ELF-1 (cell line): Measurements from ENCODE around the gene BRI3.

ENCODE experiments used
- DNase-seq: peaks from one replicate; pipeline ENCODE4 v3.0.0-alpha.2; 2016; ENCODE audit warnings: low read depth, low spot score

Gene BRI3, protein sequence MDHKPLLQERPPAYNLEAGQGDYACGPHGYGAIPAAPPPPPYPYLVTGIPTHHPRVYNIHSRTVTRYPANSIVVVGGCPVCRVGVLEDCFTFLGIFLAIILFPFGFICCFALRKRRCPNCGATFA

DNA sequence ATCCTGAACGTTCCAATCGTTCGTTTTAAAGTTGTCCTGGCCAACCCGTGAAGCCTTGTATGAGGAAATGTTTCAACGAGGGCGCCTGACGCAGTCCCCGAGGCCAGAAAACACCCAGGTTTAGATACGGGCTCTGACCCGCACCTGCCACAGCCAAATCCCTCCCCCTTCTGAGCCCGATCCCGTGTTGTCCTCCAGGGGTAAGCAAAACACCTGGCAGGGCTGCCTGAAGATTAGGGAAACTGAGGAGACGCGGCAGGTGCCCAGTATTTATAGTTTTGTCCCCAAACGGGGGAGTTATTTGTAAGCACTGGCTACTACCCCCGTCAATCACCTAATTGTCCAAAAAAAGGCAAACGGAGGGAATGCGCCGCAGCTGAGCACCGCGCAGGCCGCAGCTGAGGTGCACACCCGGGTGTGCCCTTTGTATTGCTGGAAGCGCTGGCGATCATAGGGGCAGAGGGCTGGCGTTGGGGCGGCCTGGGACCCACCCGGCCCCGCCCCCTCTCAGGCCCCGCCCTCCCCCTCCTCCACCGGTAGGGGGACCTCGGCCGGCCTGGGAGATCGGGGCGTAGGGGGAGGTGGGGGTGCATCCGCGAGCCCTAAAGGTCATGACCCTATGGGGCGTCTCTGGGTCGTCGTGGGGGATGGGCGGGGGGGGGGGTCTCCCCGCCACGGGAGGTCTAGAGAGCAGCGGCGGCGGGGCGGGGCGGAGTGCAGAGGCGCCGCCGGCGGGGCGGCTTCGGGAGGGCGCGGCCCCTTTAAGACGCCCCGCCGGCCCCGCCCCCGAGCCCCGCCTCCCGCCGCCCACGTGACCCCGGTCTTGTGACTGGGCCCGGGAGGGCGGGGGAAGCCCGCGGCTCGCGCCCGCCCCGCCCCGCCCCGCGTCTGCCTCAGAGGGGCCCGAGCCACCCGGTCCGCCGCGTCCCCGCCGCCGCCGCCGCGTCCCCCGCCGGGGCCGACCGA is at the start of gene BRI3:
Gene BRI3 (plus strand): TSS at position 896 of the 966 bp plus-strand sequence. CDS start 110 bp downstream, outside the sequence.
- DNase-seq, result peak; percentile 81

DNA sequence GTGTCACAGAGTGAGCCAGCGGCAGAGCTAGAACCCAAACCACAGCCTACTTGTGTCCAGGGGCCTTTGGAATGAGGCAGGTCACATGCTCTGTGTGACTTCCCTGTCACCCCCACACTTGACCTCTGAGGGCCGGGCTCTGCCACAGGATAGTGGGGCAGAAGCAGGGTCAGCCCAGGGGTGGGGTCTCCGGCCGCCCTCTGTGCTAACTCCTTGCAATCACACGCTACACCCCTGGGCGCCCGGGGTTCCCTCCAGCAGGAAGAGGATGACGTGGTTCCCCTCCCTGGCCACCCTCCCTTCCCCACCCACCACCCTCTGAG is 49.3 kb upstream of the BRI3 start:
- DNase-seq, result no peak

DNA sequence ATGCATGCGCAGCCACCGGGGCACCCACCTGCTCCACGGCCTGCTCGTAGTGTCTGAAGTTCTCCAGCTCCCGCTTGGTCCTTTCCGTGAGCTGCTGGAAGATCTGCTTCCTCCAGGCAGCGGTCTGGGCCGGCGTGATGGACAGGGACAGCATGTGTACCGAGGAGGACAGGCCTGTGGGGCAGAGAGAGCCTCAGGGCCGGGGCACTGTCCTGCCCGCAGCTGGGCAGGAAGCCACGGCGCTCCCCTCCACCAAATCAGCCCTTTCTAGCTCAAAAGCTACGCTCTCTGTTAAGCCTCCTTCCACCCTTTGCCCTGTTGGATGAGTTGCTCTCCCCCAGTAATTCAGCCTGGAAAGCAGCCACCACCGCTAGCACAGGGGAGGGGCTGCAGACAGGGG is 48.7 kb upstream of the BRI3 start:
- DNase-seq, result no peak

DNA sequence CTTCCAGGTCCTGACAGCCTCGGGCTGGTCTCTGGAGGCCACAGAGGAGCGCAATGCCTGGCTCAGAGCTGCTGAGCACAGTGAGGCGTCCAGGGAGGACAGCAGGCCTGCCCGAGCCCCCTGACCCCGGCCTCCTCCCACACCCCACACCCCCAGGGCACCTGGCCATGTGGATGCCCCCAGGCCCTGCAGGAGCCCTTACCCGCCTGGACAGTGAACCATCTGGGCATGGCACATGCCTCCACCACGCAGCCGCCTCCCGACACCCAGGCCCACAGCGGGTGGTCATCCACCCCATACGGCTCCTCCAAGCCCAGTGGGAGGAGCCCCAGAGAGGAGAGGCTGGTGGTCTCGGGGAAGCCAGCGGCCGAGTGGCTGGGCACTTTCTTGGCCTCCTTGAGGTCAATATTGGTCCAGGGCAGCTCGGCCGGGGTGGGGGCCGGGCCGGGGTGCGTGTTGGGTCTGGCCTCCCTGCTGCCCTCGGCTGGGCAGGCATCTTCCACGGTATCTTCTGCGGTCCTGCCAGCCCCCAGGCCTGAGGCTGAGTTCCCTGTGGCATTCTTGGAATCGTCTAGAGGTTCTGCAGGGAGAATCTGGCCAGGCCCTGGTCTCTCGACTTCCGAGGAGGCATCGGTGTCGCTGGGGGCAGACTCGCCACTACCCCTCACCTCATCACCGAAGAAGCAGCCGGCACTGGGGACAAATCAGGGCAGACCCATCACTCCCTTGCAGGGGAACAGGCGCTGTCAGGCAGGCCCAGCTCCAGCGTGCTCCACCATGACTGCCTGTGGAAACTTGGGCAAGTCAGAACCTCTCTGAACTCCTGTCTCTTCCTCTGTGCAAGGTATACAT is 48.0 kb upstream of the BRI3 start:
- DNase-seq, result no peak

DNA sequence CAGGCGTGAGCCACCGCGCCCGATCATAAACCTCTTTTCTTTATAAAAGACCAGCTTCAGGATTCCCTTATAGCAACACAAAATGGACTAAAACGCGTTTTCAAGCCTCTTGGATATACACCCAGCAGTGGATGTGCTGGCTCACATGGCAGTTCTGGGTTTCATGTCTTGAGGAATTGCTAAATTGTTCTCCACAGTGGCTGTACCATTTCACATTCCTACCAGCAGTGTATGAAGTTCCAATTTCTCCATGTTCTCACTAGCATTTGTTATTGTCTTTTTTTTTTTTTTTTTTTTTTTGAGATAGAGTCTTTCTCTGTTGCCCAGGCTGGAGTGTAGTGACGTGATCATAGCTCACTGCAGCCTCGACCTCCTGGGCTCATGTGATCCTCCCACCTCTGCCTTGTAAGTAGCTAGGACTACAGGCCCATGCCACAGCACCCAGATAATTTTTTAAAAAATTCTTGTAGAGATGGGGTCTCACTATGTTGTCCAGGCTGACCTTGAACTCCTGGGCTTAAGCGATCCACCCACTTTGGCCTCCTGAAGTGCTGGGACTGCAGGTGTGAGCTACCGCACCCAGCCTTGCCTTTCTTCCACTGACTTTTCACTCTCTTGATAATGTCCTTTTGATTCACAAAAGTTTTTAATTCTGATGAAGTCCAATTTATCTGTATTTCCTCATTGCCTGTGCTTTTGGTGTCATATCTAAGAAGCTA is 46.9 kb upstream of the BRI3 start:
- DNase-seq, result no peak

DNA sequence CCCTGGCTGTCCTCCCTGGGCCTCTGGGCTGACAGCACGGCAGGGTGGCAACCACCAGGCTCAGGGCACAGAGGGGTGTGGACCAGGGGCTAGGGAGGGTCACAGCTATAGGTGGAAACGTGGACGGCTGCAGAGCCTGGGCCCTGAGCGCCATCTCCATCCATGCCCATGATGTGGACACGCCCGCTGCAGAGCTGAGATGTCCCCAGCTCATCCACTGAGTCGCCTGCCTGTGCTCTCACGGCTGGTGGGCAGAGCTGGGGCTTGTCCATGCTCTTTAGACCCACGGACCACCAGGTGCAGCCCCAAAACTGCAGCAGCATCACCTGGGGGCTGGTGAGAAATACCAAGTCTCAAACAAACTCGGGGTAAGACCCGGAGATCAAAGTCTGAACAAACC is 45.6 kb upstream of the BRI3 start:
- no peak for DNase-seq

DNA sequence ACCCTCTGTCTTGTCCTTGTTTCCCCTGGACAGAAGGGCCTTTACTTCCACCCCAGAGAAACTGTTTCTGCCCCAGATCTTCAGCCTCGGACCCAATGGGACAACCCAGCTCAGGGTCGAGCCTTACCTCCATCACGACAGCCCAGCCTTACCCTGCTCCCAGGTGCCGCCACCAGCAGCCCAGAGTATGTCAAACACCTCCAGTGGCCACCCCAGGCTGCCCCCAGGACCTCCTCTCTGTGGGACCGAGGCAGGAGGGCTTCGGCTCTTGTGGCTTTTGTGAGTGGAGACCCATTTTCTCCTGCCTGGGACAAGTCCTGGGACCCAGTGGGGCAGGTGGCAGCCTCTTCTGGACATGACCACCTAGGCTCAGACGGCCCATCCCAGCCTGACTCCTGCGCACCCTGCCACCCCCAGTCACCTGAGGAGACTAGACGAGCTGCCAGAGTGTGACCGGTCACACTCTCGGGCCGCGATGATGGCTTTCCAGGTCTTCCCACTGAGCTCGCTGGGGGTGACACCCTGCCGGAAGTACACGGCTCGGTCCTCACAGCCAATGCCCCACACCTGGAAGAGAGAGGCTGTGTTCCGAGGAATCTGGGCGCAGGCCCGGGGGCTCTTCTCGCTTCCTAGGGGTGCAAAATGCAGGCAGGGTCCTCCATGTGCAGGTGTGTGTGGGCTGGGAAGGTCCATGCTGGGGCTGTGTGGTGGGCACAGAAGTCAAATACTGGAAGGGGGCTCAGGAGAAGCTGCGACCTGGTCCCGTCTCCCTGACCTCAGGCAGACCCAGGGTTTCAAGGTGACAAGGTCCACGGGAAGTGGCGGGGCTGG is 44.9 kb upstream of the BRI3 start:
- DNase-seq, result no peak

DNA sequence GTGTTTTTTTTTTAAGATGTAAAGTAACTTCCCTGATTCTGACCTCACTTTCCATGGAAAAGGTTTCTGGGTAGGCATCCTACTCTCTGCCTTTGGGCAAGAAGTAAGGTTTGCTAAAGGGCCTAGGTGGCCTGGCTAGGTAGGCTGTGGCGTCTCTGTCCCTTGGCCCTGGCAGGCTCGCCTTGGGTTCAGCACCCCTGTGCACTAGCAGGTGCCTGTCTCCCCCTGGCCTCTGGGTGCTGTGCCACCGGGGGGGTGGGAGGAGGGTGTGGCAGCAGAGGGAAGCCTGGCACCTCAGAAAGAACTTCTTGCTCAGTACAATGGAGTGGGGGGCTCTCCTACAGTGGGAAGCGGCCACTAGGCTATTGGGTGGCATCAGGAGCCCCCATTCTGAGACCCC is 43.4 kb upstream of the BRI3 start:
- no peak for DNase-seq

DNA sequence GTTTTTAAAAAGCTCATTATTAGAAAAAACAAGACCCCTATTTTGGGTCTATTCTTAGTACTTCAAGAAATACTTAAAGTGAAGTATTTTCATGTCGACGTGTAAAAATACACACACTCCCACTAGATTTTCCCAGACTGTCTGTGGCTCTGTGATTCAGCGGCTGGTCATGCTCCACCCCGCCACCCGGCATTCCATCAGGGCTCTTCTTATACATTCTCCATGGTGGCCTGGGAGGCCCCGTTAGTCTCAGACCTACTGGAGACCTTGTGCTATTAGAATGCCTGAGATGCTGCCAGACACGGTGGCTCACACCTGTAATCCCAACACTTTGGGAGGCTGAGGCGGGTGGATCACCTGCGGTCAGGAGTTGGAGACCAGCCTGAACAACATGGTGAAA is 42.5 kb upstream of the BRI3 start:
- no peak for DNase-seq

DNA sequence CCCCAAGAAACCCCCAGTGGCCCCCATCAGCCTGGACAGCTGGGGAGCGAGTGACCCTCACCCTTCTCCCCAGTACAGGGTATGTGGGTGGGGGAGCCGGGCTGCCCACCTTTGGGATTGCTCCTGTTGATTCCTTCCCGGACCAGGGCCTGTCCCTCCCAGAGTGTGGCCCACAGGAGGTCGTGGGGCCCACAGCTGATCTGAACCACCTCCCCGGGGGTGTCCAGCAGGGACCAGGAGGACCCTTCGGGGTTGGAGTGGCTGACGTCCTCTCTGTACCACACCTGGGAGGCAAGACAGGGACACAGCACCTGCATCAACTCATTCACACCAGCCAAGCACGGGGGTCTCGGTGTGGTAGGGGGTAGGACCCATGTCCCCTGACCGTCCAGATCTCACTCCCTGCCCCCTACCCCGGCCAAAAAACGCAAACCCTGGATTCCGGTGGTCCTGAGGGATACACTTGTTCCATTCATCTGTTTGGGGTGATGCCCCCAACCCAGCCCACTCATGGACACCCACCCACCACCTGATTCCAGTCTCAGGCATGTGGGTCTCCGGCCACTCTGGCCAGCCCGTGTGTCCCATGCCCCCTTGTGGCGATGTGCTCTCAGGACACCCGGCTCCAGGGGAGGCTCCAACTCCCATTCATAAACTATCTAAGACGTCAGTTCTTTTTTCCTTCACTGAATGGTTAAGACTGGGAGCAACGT is 40.4 kb upstream of the BRI3 start:
- peak; percentile 69 for DNase-seq

DNA sequence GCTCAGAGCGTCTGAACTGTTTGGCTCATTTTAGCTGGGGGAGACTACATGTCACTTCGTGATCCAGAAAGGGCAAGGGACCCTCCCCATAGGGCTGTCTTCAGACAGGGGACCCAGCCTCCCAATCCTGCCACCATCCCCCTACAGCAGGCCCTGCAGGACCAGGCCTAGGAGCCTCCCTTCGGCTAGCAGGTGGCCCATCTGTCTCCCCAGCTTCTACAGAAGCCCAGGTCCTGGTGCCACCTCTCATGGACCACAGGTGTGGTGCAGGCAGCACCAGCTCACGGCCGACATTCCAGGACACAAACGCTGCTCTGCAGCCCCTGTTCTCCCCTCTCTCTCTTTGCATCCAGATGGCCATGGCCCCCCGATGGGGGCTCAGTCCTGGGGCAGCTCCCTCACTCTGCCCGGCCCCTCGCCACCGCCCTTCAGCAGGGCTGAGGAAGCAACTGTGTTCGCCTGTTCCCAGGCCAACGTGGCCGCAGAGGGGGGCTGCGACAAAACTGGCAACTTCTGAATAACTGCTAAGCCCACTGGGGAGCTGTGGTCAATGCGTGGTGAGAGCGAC is 39.7 kb upstream of the BRI3 start:
- DNase-seq, result no peak

DNA sequence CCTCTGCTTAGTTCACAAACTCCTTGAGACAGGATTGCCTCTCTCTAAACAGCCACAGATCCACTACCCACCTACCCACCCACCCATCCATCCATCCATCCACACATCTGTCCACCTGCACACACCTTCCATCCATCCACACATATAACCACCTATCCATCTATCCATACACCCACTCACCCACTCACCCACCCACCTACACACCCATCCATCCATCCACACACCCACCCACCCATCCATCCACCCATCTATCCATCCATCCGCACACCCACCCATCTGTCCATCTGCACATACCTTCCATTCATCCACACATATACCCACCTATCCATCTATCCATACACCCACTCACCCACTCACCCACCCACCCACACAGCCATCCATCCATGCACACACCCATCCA is 39.1 kb upstream of the BRI3 start:
- no peak for DNase-seq

DNA sequence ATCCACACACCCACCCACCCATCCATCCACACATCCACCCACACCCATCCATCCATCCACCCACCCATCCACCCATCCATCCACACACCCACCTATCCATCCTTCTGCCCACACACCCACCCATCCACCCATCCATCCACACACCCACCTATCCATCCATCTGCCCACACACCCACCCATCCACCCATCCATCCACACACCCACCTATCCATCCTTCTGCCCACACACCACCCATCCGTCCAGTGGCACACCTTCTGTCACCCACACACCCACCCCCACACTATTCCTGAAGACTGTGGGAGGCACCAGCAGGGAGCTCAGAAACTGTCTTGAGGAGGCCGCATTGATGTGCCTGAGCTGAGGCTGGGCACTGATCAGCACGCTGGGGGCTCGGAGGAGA is 38.6 kb upstream of the BRI3 start:
- DNase-seq, result no peak

DNA sequence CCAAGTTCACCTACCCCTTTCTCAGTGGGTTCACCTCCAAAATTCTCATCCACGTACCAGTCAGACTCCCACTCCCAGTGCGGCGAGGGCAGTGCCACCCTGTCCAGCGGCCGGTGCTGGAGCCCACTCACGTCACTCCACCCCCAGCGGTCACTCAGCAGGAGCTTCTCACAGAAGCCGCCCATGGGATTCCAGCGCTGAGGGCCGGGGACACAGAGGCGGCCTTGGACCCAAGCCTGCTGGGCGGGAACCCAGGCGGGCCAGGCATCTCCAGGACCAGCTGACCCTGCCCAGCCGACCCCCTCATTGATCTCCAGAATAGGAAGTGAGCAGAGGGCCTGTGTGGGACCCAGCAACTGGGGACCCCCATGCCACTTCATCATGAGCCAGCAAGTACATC is 36.6 kb upstream of the BRI3 start:
- DNase-seq, result no peak

DNA sequence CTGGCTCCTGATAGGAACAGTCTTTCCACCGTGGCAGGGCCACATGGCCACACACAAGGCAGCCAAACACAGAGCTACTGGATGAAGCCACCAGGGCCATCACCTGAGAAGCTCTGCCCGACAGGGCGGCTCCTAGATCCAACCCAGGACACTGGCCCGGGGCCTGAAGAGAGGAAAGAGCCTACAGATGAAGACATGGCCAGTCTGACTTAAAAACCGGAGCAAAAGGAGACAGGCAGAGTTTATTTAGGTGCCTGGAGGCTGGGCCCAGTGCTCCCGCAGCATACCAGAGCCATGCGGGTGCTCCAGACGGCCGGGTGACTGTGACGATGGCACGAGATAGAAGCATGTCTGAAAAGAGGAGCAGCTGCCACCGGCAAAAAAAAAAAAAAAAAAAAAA is 33.3 kb upstream of the BRI3 start:
- DNase-seq, result no peak

DNA sequence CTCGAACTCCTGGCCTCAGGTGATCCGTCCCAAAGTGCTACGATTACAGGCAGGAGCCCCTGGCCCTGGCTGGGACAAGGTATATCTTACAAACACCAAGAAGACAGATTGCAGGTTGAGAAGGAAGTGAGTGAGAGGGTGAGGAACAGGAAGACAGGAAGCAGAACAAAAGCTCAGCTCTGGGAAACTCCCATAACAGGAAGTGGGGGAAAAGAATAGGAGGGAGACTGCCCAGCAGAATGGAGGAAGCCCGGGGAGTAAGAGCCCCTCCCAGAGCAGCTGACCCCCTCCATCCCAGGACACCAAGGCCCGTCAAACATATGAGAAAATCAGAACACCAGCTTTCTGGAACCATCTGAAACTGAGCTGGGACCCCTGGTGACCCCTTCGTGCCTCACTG is 32.4 kb upstream of the BRI3 start:
- DNase-seq, result no peak

DNA sequence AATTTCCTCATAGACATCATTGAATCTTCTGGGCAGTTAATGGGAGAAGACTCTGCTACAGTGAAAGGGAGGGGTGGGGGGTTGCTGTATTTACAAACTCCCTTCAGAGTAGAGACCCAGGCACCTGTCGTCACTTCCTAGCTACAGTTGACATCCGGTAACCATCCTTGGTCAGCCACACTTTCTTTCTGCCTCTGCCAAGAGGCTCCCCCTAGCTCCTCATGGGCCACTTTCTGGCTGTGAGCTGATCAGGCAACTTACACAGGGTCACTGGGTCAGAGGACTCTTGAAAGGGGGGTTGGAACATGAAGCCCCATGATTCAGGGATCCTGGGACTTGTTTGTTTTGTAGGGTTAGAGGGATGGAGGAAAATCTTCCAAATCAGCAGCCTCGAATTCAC is 30.7 kb upstream of the BRI3 start:
- no peak for DNase-seq

DNA sequence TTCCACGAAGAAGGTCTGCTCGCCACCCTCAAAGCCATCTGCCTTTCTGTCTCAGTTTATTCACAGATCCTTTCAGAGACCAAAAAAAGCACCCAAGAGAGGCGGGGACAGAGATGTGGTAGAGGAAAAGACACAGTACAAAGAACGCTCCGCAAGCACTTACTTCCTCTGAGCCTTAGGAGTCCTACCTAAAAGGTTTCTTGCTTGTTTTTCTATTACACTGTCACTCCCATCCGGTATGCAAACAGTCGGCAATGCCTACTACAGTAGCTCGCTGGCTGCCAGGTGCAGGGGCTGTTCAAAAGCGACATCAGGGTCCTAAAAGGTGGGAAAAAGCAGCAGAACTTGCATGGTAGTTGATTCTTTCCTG is 30.3 kb upstream of the BRI3 start:
- DNase-seq, result no peak

DNA sequence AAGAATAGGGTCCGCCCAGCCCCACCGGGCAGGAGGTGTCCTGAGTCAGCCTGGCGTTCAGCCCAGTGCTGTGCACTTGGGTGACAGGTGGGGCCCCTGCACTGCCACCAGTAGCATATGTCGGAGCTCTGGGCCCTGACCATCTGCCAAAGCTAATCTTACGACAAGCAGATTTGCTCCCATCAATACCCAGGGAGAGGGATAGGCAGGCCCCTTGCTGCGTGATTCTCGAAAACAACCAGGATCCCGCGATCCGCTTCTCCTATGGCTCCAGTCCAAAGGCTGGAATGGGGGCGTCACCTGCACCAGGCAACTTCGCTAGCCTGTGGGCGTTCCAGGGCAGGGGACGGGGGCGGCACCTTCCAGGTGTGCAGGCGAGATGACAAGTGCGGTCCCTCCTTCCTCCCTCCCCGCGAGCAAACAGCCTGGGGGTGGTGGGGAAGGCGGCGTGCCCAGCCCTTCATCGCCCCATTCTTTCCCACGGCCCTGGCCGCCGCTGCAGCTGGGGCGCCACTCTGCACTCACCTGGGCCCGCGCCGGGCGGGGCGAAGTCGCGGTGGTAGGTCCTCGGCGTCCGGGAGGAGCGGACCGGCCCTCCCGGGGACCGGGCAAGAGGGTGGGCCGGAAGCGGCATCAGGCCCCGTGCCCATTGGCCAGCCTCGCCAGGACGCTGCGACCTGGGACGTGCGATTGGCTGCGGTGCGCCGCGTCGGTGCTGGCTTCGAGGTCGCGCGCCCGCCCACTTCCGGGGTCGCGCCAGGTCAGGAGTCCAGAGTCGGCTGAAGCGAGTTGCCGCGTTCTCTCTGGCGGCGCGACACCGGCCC is 29.7 kb upstream of the BRI3 start, which contains the start of gene TECPR1:
Gene TECPR1 (minus strand): TSS at position 632 of the 824 bp plus-strand sequence. CDS start 6,086 bp downstream, outside the sequence.
- DNase-seq, result peak; percentile 96
